Right cardiac atrium (tissue), 5 donors: ENCODE measurements around the gene RUFY3. TPM values are rescaled to one million over a fixed set of nuclear protein-coding genes. Genes with fewer than 3 reads are reported as not detected.
"Not testable (repeated sequence)": the region's sequence is repeated elsewhere in the genome, so short reads cannot be mapped to it uniquely, and the experiment has no call there.

ENCODE experiments used
- ATAC-seq, 2 donors: fragments of 200-7000 bp; cut with Tn5 transposase; one replicate each; pipeline versions ENCODE4 v1.8.0 to v1.9.1; 2020; ENCODE audit warnings: moderate library complexity in 2 of 2, mild to moderate bottlenecking in 1 of 2
- DNase-seq, 3 donors: peaks; one replicate each; pipeline ENCODE4 v3.0.0-alpha.2; 2020
- H3K27ac ChIP-seq: one replicate; pipeline ENCODE4 v1.5.1; 2013; ENCODE audit warnings: mild to moderate bottlenecking, low read length, control low read depth, moderate library complexity
- H3K27me3 ChIP-seq: one replicate; pipeline ENCODE4 v1.6.1; 2013; ENCODE audit not compliant: control insufficient read depth, insufficient read depth
- H3K4me1 ChIP-seq: one replicate; pipeline ENCODE4 v1.6.1; 2013; ENCODE audit warnings: low read length; ENCODE audit not compliant: control insufficient read depth, insufficient read depth
- H3K4me3 ChIP-seq: one replicate; pipeline ENCODE4 v1.5.1; 2013; ENCODE audit warnings: low read length, control low read depth
- H3K9me3 ChIP-seq: one replicate; pipeline ENCODE4 v1.6.1; 2013; ENCODE audit warnings: low read length; ENCODE audit not compliant: control insufficient read depth
- WGBS: extraction: QIAGEN DNeasy Blood & Tissue Kit; methylation state at CpG from one replicate; pipeline ENCODE4 v1.1.7; 2013; 5-methylcytosine and 5-hydroxymethylcytosine counted together
- intact Hi-C, 4 donors: fragments of 100-400 bp; cut with DNase I; formaldehyde crosslinking; loops; one replicate each; pipeline versions ENCODE4 v1.11.0 to v1.14.0; 2022 to 2023
- polyA plus RNA-seq: library from polyadenylated mRNA; stranded (reverse); fragments of 200-250 nt; gene quantifications from one replicate; pipeline ENCODE4 v1.2.3, GENCODE V29; 2013
- total RNA-seq, 4 donors: library from RNA; stranded (reverse); fragmentation: NEBNext Ultra II Directional; extraction: Animal tissue kit (Norgen Biotek cat#: 25700); gene quantifications; one replicate each; pipeline ENCODE4 v1.2.1, GENCODE V29; 2021
- donor health status: healthy with polysubstance abuse.
- donor health status: DM: no; HTN: yes; CAD: no.
- donor health status: DM: no; HTN: no; CAD: no.
- donor health status: DM: no; HTN: yes; CAD: no; lungs with severe emphysema.
- donor health status: DM: yes; HTN: yes; CAD: no.

Gene RUFY3
- total and polyA plus RNA-seq, 5 donors = 14.1 to 30.1 (median 29.1) TPM

GRCh38 chr4:70754990-70755688 lies 33.4 kb downstream of the RUFY3 start:
- no peak overlapping the region for H3K27ac ChIP-seq
- ATAC-seq (no peak), DNase-seq (no peak)
- H3K9me3 ChIP-seq = no peaks in the 10 kb centered on the region
- intact Hi-C loops = no loop called here
- 93% methylated on average over 10 of the region's 10 CpGs for WGBS
- H3K27me3 ChIP-seq = no peaks in the 10 kb centered on the region
- H3K4me1 ChIP-seq = no peaks in the 10 kb centered on the region
- no peak overlapping the region for H3K4me3 ChIP-seq

- 70% methylated on average over 1 of the region's 1 CpG for WGBS
- Histone ChIP-seq H3K27me3 (no peaks in the 10 kb centered on the region), H3K9me3 (no peaks in the 10 kb centered on the region), H3K27ac (no peak overlapping the region), H3K4me1 (no peaks in the 10 kb centered on the region), H3K4me3 (no peak overlapping the region)
- DNase-seq (no peak), ATAC-seq (no peak)
- intact Hi-C loops = no loop called here
Observed at GRCh38 chr4:70759126-70759525, 37.4 kb downstream of the RUFY3 start.

- Histone ChIP-seq H3K4me3 (peak overlapping the region; percentile 32), H3K4me1 (no peaks in the 10 kb centered on the region), H3K27me3 (no peaks in the 10 kb centered on the region), H3K27ac (no peak overlapping the region), H3K9me3 (no peaks in the 10 kb centered on the region)
- DNase-seq (no peak), ATAC-seq (no peak)
- intact Hi-C loops = no loop called here
Observed at GRCh38 chr4:70759627-70760026, 37.9 kb downstream of the RUFY3 start.

GRCh38 chr4:70760662-70761061 lies 38.9 kb downstream of the RUFY3 start:
- no peaks in the 10 kb centered on the region for H3K27me3 ChIP-seq
- intact Hi-C loops = no loop called here
- DNase-seq (no peak), ATAC-seq (no peak)
- 90% methylated on average over 1 of the region's 1 CpG for WGBS
- H3K4me3 ChIP-seq = no peak overlapping the region
- no peak overlapping the region for H3K27ac ChIP-seq
- no peaks in the 10 kb centered on the region for H3K9me3 ChIP-seq
- H3K4me1 ChIP-seq = no peaks in the 10 kb centered on the region

GRCh38 chr4:70761276-70761816 lies 39.6 kb downstream of the RUFY3 start:
- ATAC-seq = no peak
- Histone ChIP-seq H3K4me1 (no peaks in the 10 kb centered on the region), H3K27me3 (no peaks in the 10 kb centered on the region), H3K4me3 (no peak overlapping the region), H3K27ac (no peak overlapping the region), H3K9me3 (no peaks in the 10 kb centered on the region)
- DNase-seq = no peak
- WGBS = 97% methylated on average over 3 of the region's 3 CpGs
- intact Hi-C loops = no loop called here

- 81% methylated on average over 1 of the region's 1 CpG for WGBS
- DNase-seq (no peak), ATAC-seq (no peak)
- Histone ChIP-seq H3K9me3 (no peaks in the 10 kb centered on the region), H3K4me3 (no peak overlapping the region), H3K27ac (no peak overlapping the region), H3K4me1 (no peaks in the 10 kb centered on the region), H3K27me3 (no peaks in the 10 kb centered on the region)
- intact Hi-C loops = no loop called here
Observed at GRCh38 chr4:70765368-70765767, 43.6 kb downstream of the RUFY3 start.

- H3K27ac ChIP-seq = no peak overlapping the region
- DNase-seq = no peak
- WGBS = 76% methylated on average over 3 of the region's 3 CpGs
- intact Hi-C loops = no loop called here
- H3K4me1 ChIP-seq = no peaks in the 10 kb centered on the region
- ATAC-seq = no peak
- H3K27me3 ChIP-seq = no peaks in the 10 kb centered on the region
- H3K9me3 ChIP-seq = no peaks in the 10 kb centered on the region
- no peak overlapping the region for H3K4me3 ChIP-seq
Observed at GRCh38 chr4:70768301-70768948, 46.7 kb downstream of the RUFY3 start.

GRCh38 chr4:70769396-70769795 lies 47.6 kb downstream of the RUFY3 start:
- 96% methylated on average over 1 of the region's 1 CpG for WGBS
- H3K4me3 ChIP-seq, DNase-seq, intact Hi-C loops, H3K4me1 ChIP-seq, H3K27ac ChIP-seq, H3K27me3 ChIP-seq, ATAC-seq, H3K9me3 ChIP-seq: not testable (repeated sequence)

- no peak for ATAC-seq
- no peak for DNase-seq
Observed at GRCh38 chr4:70772929-70773555, 51.3 kb downstream of the RUFY3 start.

GRCh38 chr4:70778888-70779422 lies 57.2 kb downstream of the RUFY3 start:
- 53% methylated on average over 5 of the region's 5 CpGs for WGBS
- ATAC-seq = peak; percentile 64 to 76
- H3K4me1 ChIP-seq = no peaks in the 10 kb centered on the region

More at GRCh38 chr4:70772929-70773555, 51.3 kb downstream of the RUFY3 start:
- 88% methylated on average over 6 of the region's 6 CpGs for WGBS
- Histone ChIP-seq H3K4me1 (no peaks in the 10 kb centered on the region), H3K27me3 (no peaks in the 10 kb centered on the region), H3K9me3 (no peaks in the 10 kb centered on the region), H3K27ac (no peak overlapping the region), H3K4me3 (no peak overlapping the region)
- intact Hi-C loops = no loop called here

GRCh38 chr4:70783096-70783495 lies 61.3 kb downstream of the RUFY3 start:
- 76% methylated on average over 4 of the region's 4 CpGs for WGBS
- no peak for ATAC-seq
- no peaks in the 10 kb centered on the region for H3K9me3 ChIP-seq
- H3K4me3 ChIP-seq = no peak overlapping the region
- intact Hi-C loops = no loop called here
- H3K27ac ChIP-seq = no peak overlapping the region
- no peaks in the 10 kb centered on the region for H3K27me3 ChIP-seq
- DNase-seq = no peak
- H3K4me1 ChIP-seq = no peaks in the 10 kb centered on the region

More at GRCh38 chr4:70778888-70779422, 57.2 kb downstream of the RUFY3 start:
- Histone ChIP-seq H3K27ac (no peak overlapping the region), H3K9me3 (no peaks in the 10 kb centered on the region), H3K4me3 (no peak overlapping the region), H3K27me3 (no peaks in the 10 kb centered on the region)
- no peak for DNase-seq
- intact Hi-C loops = no loop called here
